OCI-LY1 (cell line): ENCODE data around the gene GBP6.
A peak's percentile ranks its signal among the peaks of the same experiment; 100 is the strongest.

Experiments used
- H2AFZ ChIP-seq: fragments of 200-600 bp; sonication (generic), shearing (Covaris generic); 2 replicates; pipeline ENCODE4 v1.6.0; 2014; ENCODE audit warnings: antibody characterized with exemption, mild to moderate bottlenecking, low read length
- H3F3A ChIP-seq: fragments of 200-600 bp; sonication (generic), shearing (Covaris generic); 2 replicates; pipeline ENCODE4 v1.6.0; 2014; ENCODE audit warnings: mild to moderate bottlenecking, antibody characterized with exemption, low read length, moderate library complexity; ENCODE audit not compliant: insufficient read depth
- H3K27ac ChIP-seq: fragments of 200-600 bp; sonication (generic); 2 replicates; pipeline ENCODE4 v1.5.1; 2014; ENCODE audit warnings: low read length, mixed run types, mild to moderate bottlenecking, low read depth; ENCODE audit not compliant: poor library complexity, severe bottlenecking
- H3K27me3 ChIP-seq: fragments of 200-600 bp; sonication (generic); 2 replicates; pipeline ENCODE4 v1.6.0; 2014; ENCODE audit warnings: antibody characterized with exemption, mild to moderate bottlenecking, low read length, moderate library complexity; ENCODE audit not compliant: insufficient read depth
- H3K36me3 ChIP-seq: fragments of 200-600 bp; sonication (generic); 2 replicates; pipeline ENCODE4 v1.6.1; 2014; ENCODE audit warnings: mild to moderate bottlenecking, antibody characterized with exemption, low read length, moderate library complexity, mixed read lengths; ENCODE audit not compliant: insufficient read depth
- H3K4me1 ChIP-seq: fragments of 200-600 bp; sonication (generic); 2 replicates; pipeline ENCODE4 v1.5.1; 2014; ENCODE audit warnings: mild to moderate bottlenecking, low read length, moderate library complexity; ENCODE audit not compliant: insufficient read depth, severe bottlenecking
- H3K4me2 ChIP-seq: fragments of 200-600 bp; sonication (generic), shearing (Covaris generic); 2 replicates; pipeline ENCODE4 v1.6.1; 2014; ENCODE audit warnings: low read length
- H3K4me3 ChIP-seq: fragments of 200-600 bp; sonication (generic); 2 replicates; pipeline ENCODE4 v1.5.1; 2014; ENCODE audit warnings: low read length, low read depth, mild to moderate bottlenecking, mixed read lengths; ENCODE audit not compliant: poor library complexity, severe bottlenecking
- H3K79me2 ChIP-seq: fragments of 200-600 bp; shearing (Covaris generic); 2 replicates; pipeline ENCODE4 v1.6.1; 2016; ENCODE audit warnings: mixed run types, low read length, mixed read lengths; ENCODE audit not compliant: insufficient read depth
- H3K9ac ChIP-seq: fragments of 200-600 bp; sonication (generic), shearing (Covaris generic); 2 replicates; pipeline ENCODE4 v1.6.1; 2014; ENCODE audit warnings: mild to moderate bottlenecking, low read length, mixed read lengths
- H3K9me2 ChIP-seq: fragments of 200-600 bp; sonication (generic), shearing (Covaris generic); 2 replicates; pipeline ENCODE4 v1.6.1; 2014; ENCODE audit warnings: low read depth, mild to moderate bottlenecking, low read length, mixed read lengths
- H3K9me3 ChIP-seq: fragments of 200-600 bp; shearing (Covaris generic); 2 replicates; pipeline ENCODE4 v1.6.1; 2014; ENCODE audit warnings: low read length, mixed read lengths
- H4K20me1 ChIP-seq: fragments of 200-600 bp; sonication (generic), shearing (Covaris generic); 2 replicates; pipeline ENCODE4 v1.6.0; 2016; ENCODE audit warnings: mild to moderate bottlenecking, low read length; ENCODE audit not compliant: insufficient read depth
- CTCF ChIP-seq: fragments of 200-600 bp; sonication (generic), shearing (Covaris generic); IDR thresholded peaks from 2 replicates; pipeline ENCODE4 v1.5.1; 2017; ENCODE audit warnings: mild to moderate bottlenecking, antibody characterized with exemption, low read length, moderate library complexity, mixed read lengths
- EZH2 ChIP-seq: fragments of 200-600 bp; sonication (generic), shearing (Covaris generic); IDR thresholded peaks from 2 replicates; pipeline ENCODE4 v1.8.0; 2017; ENCODE audit warnings: borderline replicate concordance, mixed run types, mild to moderate bottlenecking, antibody characterized with exemption, low read length, moderate library complexity, mixed read lengths

GBP6 gene

GRCh38 chr1:89356658-89357400 is 7.0 kb upstream of the GBP6 start:
- Histone ChIP-seq H3K79me2 (no peaks in the 10 kb centered on the region), H3F3A (no peaks in the 10 kb centered on the region), H2AFZ (no peak overlapping the region), H3K4me2 (no peak overlapping the region), H3K27me3 (no peaks in the 10 kb centered on the region), H4K20me1 (no peaks in the 10 kb centered on the region), H3K9me2 (no peaks in the 10 kb centered on the region), H3K4me1 (no peaks in the 10 kb centered on the region), H3K9ac (no peak overlapping the region), H3K9me3 (no peaks in the 10 kb centered on the region), H3K36me3 (no peaks in the 10 kb centered on the region), H3K27ac (no peak overlapping the region), H3K4me3 (no peak overlapping the region)
- TF ChIP-seq EZH2, result no peak
- no peak for TF ChIP-seq CTCF

DNA sequence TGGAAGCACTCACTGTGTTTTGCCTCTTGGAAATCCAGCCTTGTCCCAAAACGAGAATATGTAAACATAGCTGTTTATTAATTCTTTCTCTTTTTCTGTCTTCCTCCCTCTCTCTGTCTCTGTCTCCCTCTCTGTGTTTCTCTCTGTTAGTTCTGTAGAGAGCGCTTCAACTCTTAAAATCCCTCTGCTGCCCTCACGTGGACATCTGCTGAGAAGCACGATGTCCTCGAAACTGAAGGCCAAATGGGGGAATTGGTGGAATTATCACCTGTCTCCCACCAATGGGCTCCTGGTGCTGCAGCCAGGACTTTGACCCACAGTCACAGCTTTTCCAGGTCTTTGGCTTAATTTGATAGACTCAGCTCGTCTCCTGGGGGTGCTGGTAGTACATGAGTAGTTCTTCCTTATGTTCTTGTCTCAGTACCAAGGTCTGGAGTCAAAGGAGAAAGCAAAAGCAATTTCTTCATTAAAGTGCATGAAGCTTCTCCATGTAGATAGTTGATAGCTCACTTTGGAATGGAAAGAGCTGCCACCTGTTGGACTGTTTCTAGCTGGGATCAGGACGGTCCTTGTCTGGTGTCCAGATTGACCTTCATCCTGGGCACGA is 5.5 kb upstream of the GBP6 start:
- Histone ChIP-seq H3K9me2 (no peaks in the 10 kb centered on the region), H3K4me1 (no peaks in the 10 kb centered on the region), H3K4me3 (no peak overlapping the region), H3K9ac (no peak overlapping the region), H3K79me2 (no peaks in the 10 kb centered on the region), H3K4me2 (no peak overlapping the region), H4K20me1 (no peaks in the 10 kb centered on the region), H3F3A (no peaks in the 10 kb centered on the region), H2AFZ (no peak overlapping the region), H3K27ac (no peak overlapping the region), H3K27me3 (no peaks in the 10 kb centered on the region), H3K36me3 (no peaks in the 10 kb centered on the region), H3K9me3 (no peaks in the 10 kb centered on the region)
- TF ChIP-seq EZH2 (no peak), CTCF (peak; percentile 85)

DNA sequence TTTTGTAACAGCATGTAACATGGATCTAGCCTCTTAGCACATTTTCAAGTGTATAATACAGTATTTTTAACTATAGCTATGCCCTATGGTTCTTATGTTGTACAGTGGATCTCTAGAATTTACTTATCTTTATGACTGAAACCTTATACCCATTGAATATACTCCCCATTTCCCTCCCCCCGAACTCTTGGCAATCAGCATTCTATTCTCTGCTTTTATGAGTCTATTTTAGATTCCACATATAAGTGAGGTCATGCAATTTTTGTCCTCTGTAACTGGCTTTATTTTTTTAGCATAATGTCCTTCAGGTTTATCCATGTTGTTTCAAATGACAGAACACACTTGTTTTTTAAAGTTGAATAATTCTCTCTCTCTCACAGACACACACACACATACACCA is 3.1 kb upstream of the GBP6 start:
- Histone ChIP-seq H3F3A (no peaks in the 10 kb centered on the region), H4K20me1 (no peaks in the 10 kb centered on the region)
- no peak for TF ChIP-seq EZH2
- no peak for TF ChIP-seq CTCF

More for the DNA sequence above, 3.1 kb upstream of the GBP6 start:
- H3K4me1 ChIP-seq, result no peaks in the 10 kb centered on the region
- H3K9me3 ChIP-seq, result no peaks in the 10 kb centered on the region
- H3K9ac ChIP-seq, result no peak overlapping the region
- no peaks in the 10 kb centered on the region for H3K36me3 ChIP-seq
- no peaks in the 10 kb centered on the region for H3K79me2 ChIP-seq
- H3K9me2 ChIP-seq, result no peaks in the 10 kb centered on the region
- H3K4me3 ChIP-seq, result no peak overlapping the region
- no peaks in the 10 kb centered on the region for H3K27me3 ChIP-seq
- no peak overlapping the region for H2AFZ ChIP-seq
- H3K4me2 ChIP-seq, result no peak overlapping the region
- H3K27ac ChIP-seq, result no peak overlapping the region
